Lung (tissue), 12 donors: Measurements from ENCODE around the gene CYB5A. TPM values are rescaled to one million over a fixed set of nuclear protein-coding genes. Genes with fewer than 3 reads are reported as not detected.

ENCODE experiments used
- ATAC-seq: fragments of 200-7000 bp; cut with Tn5 transposase; one replicate; pipeline ENCODE4 v1.9.1; 2020; ENCODE audit warnings: moderate number of reproducible peaks; ENCODE audit not compliant: insufficient read depth, low FRiP score
- DNase-seq, 3 donors: peaks; one replicate each; pipeline ENCODE4 v3.0.0-alpha.2; 2013 to 2017
- H3K27ac ChIP-seq, 2 donors: one replicate each; pipeline ENCODE4 v1.5.1; 2013; ENCODE audit warnings: mild to moderate bottlenecking in 2 of 2, moderate library complexity in 2 of 2, control low read depth in 1 of 2, inconsistent platforms in 1 of 2, low read depth in 1 of 2, low read length in 1 of 2
- H3K27me3 ChIP-seq, 3 donors: one replicate each; pipeline ENCODE4 v1.5.1; 2013; ENCODE audit warnings: low read length in 2 of 3; ENCODE audit not compliant: control insufficient read depth in 3 of 3, insufficient read depth in 3 of 3
- H3K36me3 ChIP-seq, 4 donors: one replicate each; pipeline ENCODE4 v1.5.1; 2013; ENCODE audit warnings: low read length in 4 of 4, mild to moderate bottlenecking in 1 of 4, moderate library complexity in 1 of 4; ENCODE audit not compliant: control insufficient read depth in 4 of 4, insufficient read depth in 4 of 4
- H3K4me1 ChIP-seq, 5 donors: one replicate each; pipeline ENCODE4 v1.5.1; 2013; ENCODE audit warnings: low read length in 5 of 5, mild to moderate bottlenecking in 2 of 5, moderate library complexity in 1 of 5; ENCODE audit not compliant: control insufficient read depth in 5 of 5, insufficient read depth in 5 of 5
- H3K4me3 ChIP-seq: one replicate; pipeline ENCODE4 v1.5.1; 2013; ENCODE audit warnings: mild to moderate bottlenecking, control low read depth, moderate library complexity
- H3K9ac ChIP-seq, 2 donors: one replicate each; pipeline ENCODE4 v1.5.1; 2013; ENCODE audit warnings: low read length in 2 of 2, control low read depth in 1 of 2; ENCODE audit not compliant: insufficient read depth in 1 of 2
- H3K9me3 ChIP-seq, 4 donors: one replicate each; pipeline ENCODE4 v1.5.1; 2013; ENCODE audit warnings: low read length in 3 of 4, mild to moderate bottlenecking in 1 of 4, moderate library complexity in 1 of 4; ENCODE audit not compliant: control insufficient read depth in 4 of 4, insufficient read depth in 3 of 4
- CTCF ChIP-seq: IDR thresholded peaks from 2 replicates; pipeline ENCODE4 v1.5.1; 2012; ENCODE audit warnings: mild to moderate bottlenecking; ENCODE audit errors: control extremely low read depth, extremely low read depth
- WGBS, 2 donors: extraction: QIAGEN DNeasy Blood & Tissue Kit; methylation state at CpG; one replicate each; pipeline ENCODE4 v1.1.7; 2013; 5-methylcytosine and 5-hydroxymethylcytosine counted together
- polyA plus RNA-seq, 2 donors: library from polyadenylated mRNA; stranded (reverse); fragments of 200-250 nt; gene quantifications; one replicate each; pipeline ENCODE4 v1.2.1, GENCODE V29; 2013
- total RNA-seq, 2 donors: library from RNA; depleted of rRNA in 1 of 2; stranded (reverse); fragments of >200 nt in 1 of 2; gene quantifications; one replicate each; pipeline ENCODE4 v1.2.1, GENCODE V29; 2014 to 2021
- donor health status: control.
- donor health status: control.
- donor health status: Bipolar disorder and iron deficiency.
- donor health status: healthy.
- donor health status: DM: yes; HTN: yes; CAD: no.

CYB5A gene
- total and polyA plus RNA-seq, 4 donors, result 408 to 853 (median 522) TPM

DNA sequence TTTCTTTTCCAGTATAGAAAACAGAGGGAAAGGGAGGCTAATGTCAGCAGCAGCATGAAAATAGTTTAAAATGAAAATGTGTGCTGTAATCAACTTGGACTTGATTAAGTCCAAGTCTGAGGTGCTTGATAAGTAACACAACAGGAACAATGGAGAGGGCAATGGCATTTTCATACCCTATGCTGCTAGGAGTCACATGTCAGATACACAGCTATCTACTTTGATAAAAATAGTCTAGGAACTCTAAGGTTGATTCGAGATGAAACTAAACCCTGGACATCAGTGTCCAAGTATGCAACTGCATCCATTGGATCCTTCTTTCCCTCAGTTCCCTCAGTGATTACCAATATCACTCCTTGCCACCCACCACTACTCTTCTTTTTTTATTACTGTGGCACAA, 19.2 kb upstream of the CYB5A start:
- no peak overlapping the region for H3K4me3 ChIP-seq
- no peaks in the 10 kb centered on the region for H3K27me3 ChIP-seq
- no peak for TF ChIP-seq CTCF
- no peaks in the 10 kb centered on the region for H3K9me3 ChIP-seq
- DNase-seq (no peak), ATAC-seq (no peak)
- H3K9ac ChIP-seq, result no peak overlapping the region
- H3K36me3 ChIP-seq, result no peaks in the 10 kb centered on the region
- no peak overlapping the region for H3K27ac ChIP-seq
- no peaks in the 10 kb centered on the region for H3K4me1 ChIP-seq
- WGBS, 2 donors, result 81 to 100% methylated on average over 1 of the region's 1 CpG

DNA sequence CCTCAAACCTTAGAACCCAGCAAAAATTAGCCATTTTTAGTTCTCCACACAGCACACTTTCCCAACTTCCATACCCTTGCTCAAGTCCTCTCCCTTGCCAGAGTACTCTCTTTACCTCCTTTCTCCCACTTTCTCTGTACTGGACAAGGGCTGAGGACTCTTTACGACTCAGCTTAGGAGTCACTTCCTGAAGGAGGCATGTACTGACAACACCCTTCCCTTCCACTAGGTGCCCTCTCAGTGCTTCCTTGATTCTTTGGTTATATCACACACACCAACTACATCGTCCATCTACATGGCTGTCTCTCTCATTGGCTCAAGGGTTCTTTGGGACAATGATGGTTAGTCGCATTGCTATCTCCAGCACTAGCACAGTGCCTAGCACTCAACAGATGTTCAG, 18.6 kb upstream of the CYB5A start:
- WGBS, 2 donors, result 39 to 53% methylated on average over 3 of the region's 3 CpGs
- ATAC-seq (peak; percentile 82), DNase-seq (no peak)
- Histone ChIP-seq H3K27me3 (no peaks in the 10 kb centered on the region), H3K27ac (no peak overlapping the region), H3K9me3 (no peaks in the 10 kb centered on the region), H3K36me3 (no peaks in the 10 kb centered on the region), H3K4me1 (no peaks in the 10 kb centered on the region), H3K9ac (no peak overlapping the region), H3K4me3 (no peak overlapping the region)
- no peak for TF ChIP-seq CTCF

GRCh38 chr18:74303936-74304335, 12.2 kb upstream of the CYB5A start:
- Histone ChIP-seq H3K4me3 (no peak overlapping the region), H3K9ac (no peak overlapping the region), H3K36me3 (no peaks in the 10 kb centered on the region), H3K4me1 (peaks cover 0 to 2% (median 0%) of the 10 kb centered on the region in 5 donors), H3K27me3 (no peaks in the 10 kb centered on the region), H3K27ac (no peak overlapping the region), H3K9me3 (no peaks in the 10 kb centered on the region)
- WGBS, 2 donors, result 90 to 100% methylated on average over 1 of the region's 1 CpG
- no peak for TF ChIP-seq CTCF
- DNase-seq, result no peak
- ATAC-seq, result no peak

DNA sequence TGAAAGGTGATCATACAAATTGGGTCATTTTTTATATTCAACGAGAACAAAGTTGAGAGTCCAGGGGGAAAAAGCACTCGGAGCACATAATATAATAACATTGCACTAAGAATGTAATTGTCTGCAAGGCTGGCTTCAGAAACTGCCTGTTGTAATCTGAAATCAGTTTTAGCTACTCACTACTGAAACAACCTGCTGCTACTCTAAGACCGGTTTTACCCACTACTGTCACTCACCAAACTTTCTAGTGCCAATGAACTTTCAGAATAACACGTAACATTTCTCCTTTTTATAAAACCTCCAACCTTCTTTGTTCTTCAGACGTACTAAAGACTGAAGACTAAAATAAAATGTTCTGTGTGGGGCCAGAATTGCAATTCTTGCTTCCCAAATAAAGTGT, 11.5 kb upstream of the CYB5A start:
- no peak overlapping the region for H3K27ac ChIP-seq
- no peak overlapping the region for H3K4me3 ChIP-seq
- H3K4me1 ChIP-seq, result peaks cover 0 to 2% (median 0%) of the 10 kb centered on the region in 5 donors
- no peak for TF ChIP-seq CTCF
- DNase-seq (no peak), ATAC-seq (no peak)
- no peaks in the 10 kb centered on the region for H3K27me3 ChIP-seq
- WGBS, 2 donors, result 68 to 79% methylated on average over 5 of the region's 5 CpGs
- no peak overlapping the region for H3K9ac ChIP-seq
- H3K9me3 ChIP-seq, result no peaks in the 10 kb centered on the region
- no peaks in the 10 kb centered on the region for H3K36me3 ChIP-seq
